SK-N-SH (cell line): ENCODE results near the gene LMTK2. TPM values are rescaled to one million over a fixed set of nuclear protein-coding genes. Genes with fewer than 3 reads are reported as not detected.

Experiments
- CTCF ChIA-PET: fragments of 300-600, 350-600 bp; formaldehyde crosslinking; extraction: SDS; loops from one replicate; lab custom pipeline; 2021; lab: Yijun Ruan, JAX
- POLR2A ChIA-PET: fragments of 350-600 bp; sonication (Branson Sonifier 250); formaldehyde crosslinking; extraction: SDS; loops from one replicate; lab custom pipeline; 2020; ENCODE audit warnings: antibody characterized with exemption, inconsistent platforms; lab: Yijun Ruan, JAX
- DNase-seq: peaks from one replicate; pipeline ENCODE4 v3.0.0; 2012
- H2AFZ ChIP-seq: fragments of 200-600 bp; sonication (generic); 2 replicates; pipeline ENCODE4 v1.8.1; 2016; ENCODE audit warnings: antibody characterized with exemption, mild to moderate bottlenecking, low read depth
- H3F3A ChIP-seq: fragments of 200-600 bp; sonication (generic); replicated peaks from 2 replicates; pipeline ENCODE3; 2016; ENCODE audit warnings: antibody characterized with exemption, mild to moderate bottlenecking; ENCODE audit not compliant: insufficient read depth
- H3K27ac ChIP-seq, 2 experiments: fragments of 200-500 bp in 1 of 2; fragments of 200-600 bp in 1 of 2; sonication (Bioruptor generic) in 1 of 2; sonication (generic), shearing (Covaris generic) in 1 of 2; 2 replicates each; pipeline versions ENCODE4 v1.5.1 to v1.6.1; 2014 to 2016; ENCODE audit warnings: low read depth in 2 of 2, inconsistent platforms in 1 of 2, low read length in 1 of 2, mild to moderate bottlenecking in 1 of 2, mixed read lengths in 1 of 2
- H3K27me3 ChIP-seq: fragments of 200-600 bp; sonication (generic), shearing (Covaris generic); 2 replicates; pipeline ENCODE4 v1.6.1; 2016; ENCODE audit warnings: mixed run types; ENCODE audit not compliant: insufficient read depth
- H3K36me3 ChIP-seq, 2 experiments: fragments of 200-500 bp in 1 of 2; fragments of 200-600 bp in 1 of 2; sonication (Bioruptor generic) in 1 of 2; sonication (generic) in 1 of 2; replicated peaks in 1 of 2; 2 replicates each; pipeline versions ENCODE3 to v1.5.1; 2014 to 2016; ENCODE audit warnings: low read length in 1 of 2, mild to moderate bottlenecking in 1 of 2; ENCODE audit not compliant: insufficient read depth in 2 of 2, control insufficient read depth in 1 of 2
- H3K4me1 ChIP-seq, 2 experiments: fragments of 200-500 bp in 1 of 2; fragments of 200-600 bp in 1 of 2; sonication (Bioruptor generic) in 1 of 2; sonication (generic), shearing (Covaris generic) in 1 of 2; 2 replicates each; pipeline versions ENCODE4 v1.5.1 to v1.6.1; 2014 to 2016; ENCODE audit warnings: low read depth in 1 of 2, low read length in 1 of 2, mixed run types in 1 of 2; ENCODE audit not compliant: insufficient read depth in 2 of 2, control insufficient read depth in 1 of 2
- H3K4me2 ChIP-seq: fragments of 200-600 bp; sonication (generic), shearing (Covaris generic); 2 replicates; pipeline ENCODE4 v1.6.1; 2017; ENCODE audit warnings: mixed run types
- H3K4me3 ChIP-seq, 2 experiments: fragments of 200-500 bp in 1 of 2; fragments of 200-600 bp in 1 of 2; sonication (Bioruptor generic) in 1 of 2; sonication (generic), shearing (Covaris generic) in 1 of 2; 2 replicates each; pipeline versions ENCODE4 v1.5.1 to v1.8.1; 2014 to 2016; ENCODE audit warnings: low read depth in 2 of 2, inconsistent platforms in 1 of 2, low read length in 1 of 2, mild to moderate bottlenecking in 1 of 2, mixed read lengths in 1 of 2, moderate library complexity in 1 of 2
- H3K79me2 ChIP-seq: fragments of 200-600 bp; sonication (generic); 2 replicates; pipeline ENCODE4 v1.8.1; 2017; ENCODE audit warnings: mild to moderate bottlenecking; ENCODE audit not compliant: insufficient read depth
- H3K9ac ChIP-seq: fragments of 200-600 bp; sonication (generic); 2 replicates; pipeline ENCODE4 v1.6.1; 2017; ENCODE audit warnings: mixed run types
- H3K9me2 ChIP-seq: fragments of 200-600 bp; sonication (generic); 2 replicates; pipeline ENCODE4 v1.6.1; 2017; ENCODE audit warnings: mixed run types
- H3K9me3 ChIP-seq: fragments of 200-600 bp; sonication (generic); 2 replicates; pipeline ENCODE4 v1.6.1; 2017; ENCODE audit warnings: mixed run types, mild to moderate bottlenecking, moderate library complexity
- H4K20me1 ChIP-seq: fragments of 200-600 bp; sonication (generic); 2 replicates; pipeline ENCODE4 v1.6.1; 2017; ENCODE audit warnings: mild to moderate bottlenecking, mixed run types; ENCODE audit not compliant: insufficient read depth
- ELF1 ChIP-seq: IDR thresholded peaks from 2 replicates; pipeline ENCODE4 v1.4.0; 2012
- EP300 ChIP-seq, 2 experiments: IDR thresholded peaks; 2 replicates each; pipeline versions ENCODE4 v1.4.0 to v1.6.1; 2012; ENCODE audit warnings: borderline replicate concordance in 1 of 2, low read depth in 1 of 2, low read length in 1 of 2
- EZH2phosphoT487 ChIP-seq: fragments of 200-600 bp; sonication (generic); IDR thresholded peaks from 2 replicates; pipeline ENCODE4 v1.6.1; 2017; ENCODE audit warnings: low read depth, mixed run types, mild to moderate bottlenecking, antibody characterized with exemption, moderate library complexity, borderline replicate concordance
- FOXM1 ChIP-seq: IDR thresholded peaks from 2 replicates; pipeline ENCODE4 v1.4.0; 2012; ENCODE audit warnings: low read depth, mild to moderate bottlenecking
- GATA2 ChIP-seq: sonication (generic); formaldehyde crosslinking; IDR thresholded peaks from 2 replicates; pipeline ENCODE4 v1.5.0; 2020; ENCODE audit warnings: mild to moderate bottlenecking, missing genetic modification reagents
- MXI1 ChIP-seq: IDR thresholded peaks from 2 replicates; pipeline ENCODE4 v1.6.1; 2012; ENCODE audit warnings: mild to moderate bottlenecking, low read depth, low read length, improper control_type of control experiment
- NFIC ChIP-seq: IDR thresholded peaks from 2 replicates; pipeline ENCODE4 v1.4.0; 2012; ENCODE audit warnings: borderline replicate concordance
- RAD21 ChIP-seq: IDR thresholded peaks from 2 replicates; pipeline ENCODE4 v1.6.1; 2012; ENCODE audit warnings: mild to moderate bottlenecking, low read length
- RCOR1 ChIP-seq: fragments of 150-350 bp; IDR thresholded peaks from 2 replicates; pipeline ENCODE4 v1.6.1; 2017; ENCODE audit warnings: antibody characterized with exemption, low read length
- WGBS: methylation state at CpG from one replicate; pipeline ENCODE4 v1.1.6; 2017; ENCODE audit warnings: low lambda C conversion rate; 5-methylcytosine and 5-hydroxymethylcytosine counted together
- polyA plus RNA-seq, 3 experiments: library from polyadenylated mRNA; depleted of rRNA; stranded (reverse); fragments of >200 nt; gene quantifications; 2 replicates each; pipeline ENCODE4 v1.2.3, GENCODE V29; 2012
- TF ChIP-seq, protein P1 (sequence below): fragments of 150-350 bp; IDR thresholded peaks from 2 replicates; pipeline ENCODE4 v1.6.1; 2017; ENCODE audit warnings: antibody characterized with exemption, low read length, low read depth, borderline replicate concordance
- TF ChIP-seq, protein P2 (sequence below): IDR thresholded peaks from 2 replicates; pipeline ENCODE4 v1.4.0; 2012; ENCODE audit warnings: low read depth, borderline replicate concordance
- TF ChIP-seq, protein P3 (sequence below): IDR thresholded peaks from 2 replicates; pipeline ENCODE4 v1.6.1; 2012; ENCODE audit warnings: mild to moderate bottlenecking, low read depth, low read length, moderate library complexity

The LMTK2 gene
- polyA plus RNA-seq, 1 of the 3 experiments (the other 2 are of a cell fraction): 9.0 TPM

DNA sequence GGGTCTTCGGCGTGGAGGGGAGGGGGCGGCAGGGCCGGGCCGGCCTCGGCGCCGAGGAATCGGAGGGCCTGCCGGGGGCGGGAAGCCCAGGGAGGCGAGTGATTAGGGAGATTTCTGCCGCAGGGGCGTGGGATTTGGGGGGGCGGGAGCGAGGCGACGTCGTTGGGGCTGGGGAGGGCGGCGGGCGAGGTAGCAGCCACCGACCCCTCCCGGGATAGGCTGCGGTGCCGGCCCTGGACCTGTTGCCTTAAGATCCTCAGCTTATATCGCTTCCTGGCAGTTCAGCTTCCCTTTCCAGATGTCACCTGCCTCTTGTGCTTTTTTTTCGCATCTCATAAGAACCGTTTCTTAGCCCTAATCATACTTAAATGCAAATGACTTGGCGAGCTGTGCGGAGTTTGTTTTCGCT lies 655 bp downstream of the LMTK2 start:
- WGBS: under 1% methylated on average over 27 of the region's 32 CpGs
- Histone ChIP-seq H4K20me1 (peaks cover 11% of the 10 kb centered on the region), H3K79me2 (peaks cover 51% of the 10 kb centered on the region), H3K27ac (peak overlapping the region in 1 of 2 experiments; percentile 64; a peak in 2 of 4 replicates), H3K4me2 (peak overlapping the region; percentile 86), H3K9me3 (no peaks in the 10 kb centered on the region), H3K36me3 (no peaks in the 10 kb centered on the region)
- ChIA-PET CTCF (interaction anchor here (0.6 to 12.6 kb wide), 12 partner anchors 12 to 94 kb away, joined by 3 to 328 read pairs (median 7); no protein-coding TSS in a partner anchor), POLR2A (no interaction called here)
- DNase-seq: no peak
- TF ChIP-seq EP300 (IDR thresholded peaks at IDR 0.05; ENCODE audit: borderline replicate concordance in 1 of 2, low read depth in 1 of 2, low read length in 1 of 2) (no peak), MXI1 (no peak), EZH2phosphoT487 (no peak), RCOR1 (no peak), ELF1 (no peak)
- TF ChIP-seq, all 33 proteins: peak for 0
- Histone ChIP-seq H2AFZ (peak overlapping the region; percentile 90), H3K9me2 (no peaks in the 10 kb centered on the region), H3F3A (no peaks in the 10 kb centered on the region), H3K4me1 (peaks cover 9 to 12% of the 10 kb centered on the region in 2 experiments; a peak in 3 of 4 replicates), H3K4me3 (peak overlapping the region; percentile 87 to 99), H3K27me3 (no peaks in the 10 kb centered on the region), H3K9ac (peak overlapping the region; percentile 83)

DNA sequence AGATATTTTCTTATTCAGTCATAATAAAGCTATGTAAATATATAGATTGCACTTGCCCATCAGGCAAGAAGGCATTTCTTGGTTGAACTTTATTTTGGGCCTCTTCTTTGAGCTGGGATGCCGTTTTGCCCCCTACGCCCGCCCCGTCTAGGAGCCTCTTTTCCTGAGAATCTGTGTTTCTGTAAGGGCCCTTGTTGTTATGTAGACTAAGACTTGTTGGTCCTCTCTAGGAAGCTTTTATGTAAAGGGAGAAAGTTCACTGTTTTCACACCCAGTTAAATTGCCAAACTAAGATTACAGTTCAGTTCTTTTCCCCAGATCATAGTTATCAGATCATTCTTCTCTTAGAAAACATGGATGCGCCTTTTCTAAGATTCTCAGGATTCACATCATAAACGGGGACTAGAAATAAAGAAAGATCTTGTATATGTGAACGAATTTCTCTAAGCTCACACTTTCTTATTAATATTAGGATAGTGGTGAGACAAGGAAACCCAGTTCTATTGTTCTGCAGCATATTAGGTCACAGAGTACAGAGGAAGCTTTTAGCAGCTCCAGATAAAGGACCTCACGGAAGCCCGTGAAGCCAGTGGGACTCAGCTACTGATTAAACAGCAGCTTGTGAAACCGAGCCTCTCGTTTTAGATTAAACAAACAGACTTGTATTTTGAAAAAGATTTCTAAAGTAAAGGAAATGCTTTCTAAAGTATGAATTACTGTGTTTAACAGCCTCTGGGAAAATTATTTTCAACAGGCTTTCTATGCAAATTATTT lies 3.8 kb downstream of the LMTK2 start:
- CTCF ChIA-PET: interaction anchor here (0.6 to 12.6 kb wide), 13 partner anchors 10 to 606 kb away, joined by 3 to 328 read pairs (median 3); no protein-coding TSS in a partner anchor
- peaks cover 77% of the 10 kb centered on the region for H3K79me2 ChIP-seq
- POLR2A ChIA-PET: interaction anchor here (1.1 to 1.3 kb wide), 2 partner anchors 9 to 56 kb away, joined by 3 to 4 read pairs; no protein-coding TSS in a partner anchor
- H3K27ac ChIP-seq: peak overlapping the region in 1 of 2 experiments; percentile 53; a peak in 2 of 4 replicates
- no peaks in the 10 kb centered on the region for H3K36me3 ChIP-seq
- H3K4me2 ChIP-seq: no peak overlapping the region
- 72% methylated on average over 11 of the region's 11 CpGs for WGBS
- TF ChIP-seq RAD21 (no peak), GATA2 (CRISPR knock-in tag) (peak; percentile 13; the same call in 1 of the 2 replicates)
- H3K9me2 ChIP-seq: no peaks in the 10 kb centered on the region
- peaks cover 9 to 12% of the 10 kb centered on the region in 2 experiments; a peak in 3 of 4 replicates for H3K4me1 ChIP-seq
- H3F3A ChIP-seq: no peaks in the 10 kb centered on the region
- H2AFZ ChIP-seq: no peak overlapping the region
- no peaks in the 10 kb centered on the region for H3K9me3 ChIP-seq
- no peak overlapping the region for H3K9ac ChIP-seq
- H3K27me3 ChIP-seq: no peaks in the 10 kb centered on the region
- peaks cover 12% of the 10 kb centered on the region for H4K20me1 ChIP-seq
- no peak overlapping the region for H3K4me3 ChIP-seq
- peak; percentile 52 for DNase-seq

DNA sequence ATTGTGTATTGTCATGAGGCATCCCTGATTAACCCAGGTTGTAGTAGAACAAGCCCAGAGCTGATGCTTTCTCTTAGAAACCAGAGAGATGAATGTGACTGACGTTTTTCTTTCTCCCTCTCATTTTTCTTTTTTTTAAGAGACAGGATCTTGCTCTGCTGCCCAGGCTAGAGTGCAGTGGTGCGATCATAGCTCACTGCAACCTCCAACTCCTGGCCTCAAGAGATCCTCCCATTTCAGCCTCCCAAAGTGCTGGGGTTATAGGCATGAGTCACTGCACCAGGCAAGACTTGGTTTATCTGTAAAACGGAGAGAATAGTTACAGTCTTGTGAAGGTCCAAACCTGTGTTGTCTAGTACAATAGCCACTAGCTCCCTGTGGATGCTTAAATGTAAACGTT lies 5.4 kb downstream of the LMTK2 start:
- no peaks in the 10 kb centered on the region for H3K36me3 ChIP-seq
- peaks cover 12% of the 10 kb centered on the region for H4K20me1 ChIP-seq
- no peaks in the 10 kb centered on the region for H3K9me3 ChIP-seq
- no peaks in the 10 kb centered on the region for H3K9me2 ChIP-seq
- H3K4me2 ChIP-seq: no peak overlapping the region
- no peak overlapping the region for H3K27ac ChIP-seq
- H3K9ac ChIP-seq: no peak overlapping the region
- POLR2A ChIA-PET: interaction anchor here (0.6 kb wide), 2 partner anchors 204 to 553 kb away, joined by 3 to 10 read pairs; no protein-coding TSS in a partner anchor
- no peak overlapping the region for H2AFZ ChIP-seq
- DNase-seq: no peak
- H3F3A ChIP-seq: no peaks in the 10 kb centered on the region
- peaks cover 9 to 12% of the 10 kb centered on the region in 2 experiments; a peak in 3 of 4 replicates for H3K4me1 ChIP-seq
- CTCF ChIA-PET: interaction anchor here (0.6 to 12.6 kb wide), 9 partner anchors 8 to 90 kb away, joined by 3 to 328 read pairs (median 4); no protein-coding TSS in a partner anchor
- H3K27me3 ChIP-seq: no peaks in the 10 kb centered on the region
- WGBS: 75% methylated on average over 4 of the region's 4 CpGs
- peaks cover 83% of the 10 kb centered on the region for H3K79me2 ChIP-seq
- no peak overlapping the region for H3K4me3 ChIP-seq
- TF ChIP-seq, protein P1, sequence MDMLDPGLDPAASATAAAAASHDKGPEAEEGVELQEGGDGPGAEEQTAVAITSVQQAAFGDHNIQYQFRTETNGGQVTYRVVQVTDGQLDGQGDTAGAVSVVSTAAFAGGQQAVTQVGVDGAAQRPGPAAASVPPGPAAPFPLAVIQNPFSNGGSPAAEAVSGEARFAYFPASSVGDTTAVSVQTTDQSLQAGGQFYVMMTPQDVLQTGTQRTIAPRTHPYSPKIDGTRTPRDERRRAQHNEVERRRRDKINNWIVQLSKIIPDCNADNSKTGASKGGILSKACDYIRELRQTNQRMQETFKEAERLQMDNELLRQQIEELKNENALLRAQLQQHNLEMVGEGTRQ: no peak
- no peak for TF ChIP-seq RCOR1
- TF ChIP-seq, protein P2, sequence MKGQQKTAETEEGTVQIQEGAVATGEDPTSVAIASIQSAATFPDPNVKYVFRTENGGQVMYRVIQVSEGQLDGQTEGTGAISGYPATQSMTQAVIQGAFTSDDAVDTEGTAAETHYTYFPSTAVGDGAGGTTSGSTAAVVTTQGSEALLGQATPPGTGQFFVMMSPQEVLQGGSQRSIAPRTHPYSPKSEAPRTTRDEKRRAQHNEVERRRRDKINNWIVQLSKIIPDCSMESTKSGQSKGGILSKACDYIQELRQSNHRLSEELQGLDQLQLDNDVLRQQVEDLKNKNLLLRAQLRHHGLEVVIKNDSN: no peak
- no peak for TF ChIP-seq ELF1
- no peak for TF ChIP-seq NFIC
- TF ChIP-seq, protein P3, sequence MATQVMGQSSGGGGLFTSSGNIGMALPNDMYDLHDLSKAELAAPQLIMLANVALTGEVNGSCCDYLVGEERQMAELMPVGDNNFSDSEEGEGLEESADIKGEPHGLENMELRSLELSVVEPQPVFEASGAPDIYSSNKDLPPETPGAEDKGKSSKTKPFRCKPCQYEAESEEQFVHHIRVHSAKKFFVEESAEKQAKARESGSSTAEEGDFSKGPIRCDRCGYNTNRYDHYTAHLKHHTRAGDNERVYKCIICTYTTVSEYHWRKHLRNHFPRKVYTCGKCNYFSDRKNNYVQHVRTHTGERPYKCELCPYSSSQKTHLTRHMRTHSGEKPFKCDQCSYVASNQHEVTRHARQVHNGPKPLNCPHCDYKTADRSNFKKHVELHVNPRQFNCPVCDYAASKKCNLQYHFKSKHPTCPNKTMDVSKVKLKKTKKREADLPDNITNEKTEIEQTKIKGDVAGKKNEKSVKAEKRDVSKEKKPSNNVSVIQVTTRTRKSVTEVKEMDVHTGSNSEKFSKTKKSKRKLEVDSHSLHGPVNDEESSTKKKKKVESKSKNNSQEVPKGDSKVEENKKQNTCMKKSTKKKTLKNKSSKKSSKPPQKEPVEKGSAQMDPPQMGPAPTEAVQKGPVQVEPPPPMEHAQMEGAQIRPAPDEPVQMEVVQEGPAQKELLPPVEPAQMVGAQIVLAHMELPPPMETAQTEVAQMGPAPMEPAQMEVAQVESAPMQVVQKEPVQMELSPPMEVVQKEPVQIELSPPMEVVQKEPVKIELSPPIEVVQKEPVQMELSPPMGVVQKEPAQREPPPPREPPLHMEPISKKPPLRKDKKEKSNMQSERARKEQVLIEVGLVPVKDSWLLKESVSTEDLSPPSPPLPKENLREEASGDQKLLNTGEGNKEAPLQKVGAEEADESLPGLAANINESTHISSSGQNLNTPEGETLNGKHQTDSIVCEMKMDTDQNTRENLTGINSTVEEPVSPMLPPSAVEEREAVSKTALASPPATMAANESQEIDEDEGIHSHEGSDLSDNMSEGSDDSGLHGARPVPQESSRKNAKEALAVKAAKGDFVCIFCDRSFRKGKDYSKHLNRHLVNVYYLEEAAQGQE: no peak
- TF ChIP-seq EP300 (IDR thresholded peaks at IDR 0.05; ENCODE audit: borderline replicate concordance in 1 of 2, low read depth in 1 of 2, low read length in 1 of 2): no peak
- TF ChIP-seq FOXM1: no peak
